GM19193 (cell line): ENCODE data around the gene CENPL.

Experiments
- POLR2A ChIP-seq: IDR thresholded peaks from 4 replicates; pipeline ENCODE4 v1.6.1; 2011; ENCODE audit not compliant: insufficient read depth, insufficient read length; ENCODE audit errors: extremely low read depth

Gene CENPL, protein sequence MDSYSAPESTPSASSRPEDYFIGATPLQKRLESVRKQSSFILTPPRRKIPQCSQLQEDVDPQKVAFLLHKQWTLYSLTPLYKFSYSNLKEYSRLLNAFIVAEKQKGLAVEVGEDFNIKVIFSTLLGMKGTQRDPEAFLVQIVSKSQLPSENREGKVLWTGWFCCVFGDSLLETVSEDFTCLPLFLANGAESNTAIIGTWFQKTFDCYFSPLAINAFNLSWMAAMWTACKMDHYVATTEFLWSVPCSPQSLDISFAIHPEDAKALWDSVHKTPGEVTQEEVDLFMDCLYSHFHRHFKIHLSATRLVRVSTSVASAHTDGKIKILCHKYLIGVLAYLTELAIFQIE

DNA sequence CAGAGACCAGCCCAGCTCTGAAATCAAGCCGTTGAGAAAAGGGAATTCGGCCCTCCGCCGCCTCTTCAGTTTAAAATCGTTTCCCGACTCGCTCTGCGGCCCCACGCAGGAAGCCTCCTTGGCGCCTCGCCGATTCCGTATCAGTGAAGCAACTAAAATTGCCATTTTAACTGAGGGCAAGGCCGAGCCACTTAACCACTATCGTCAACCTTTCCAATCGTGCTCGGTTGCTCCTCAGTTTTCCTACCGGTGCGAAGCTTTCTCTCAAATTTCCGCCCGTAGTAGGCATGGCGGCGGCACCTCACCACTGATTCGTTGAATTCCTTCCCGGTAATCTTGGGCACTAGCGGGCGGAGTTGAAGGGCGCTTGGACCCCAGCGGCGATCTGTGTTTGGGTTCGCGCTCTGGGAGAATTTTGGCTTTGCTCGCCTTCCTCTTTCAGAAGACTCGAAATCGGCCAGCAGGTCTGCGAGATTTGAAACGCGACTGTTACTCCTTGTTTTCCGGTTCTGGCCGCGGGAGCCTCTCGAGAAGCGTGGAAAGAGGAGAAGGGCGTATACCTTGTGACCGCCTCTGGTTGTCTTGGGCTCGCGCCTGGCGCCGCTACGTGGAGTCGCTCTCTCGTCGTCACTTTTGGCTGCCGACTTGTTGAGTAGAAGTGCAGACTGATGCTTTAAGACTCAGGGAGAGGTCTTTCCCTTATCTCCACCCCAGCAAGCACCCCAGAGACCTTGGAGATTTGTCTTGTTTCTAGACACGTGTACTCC lies at the start of gene CENPL, which contains the start of gene DARS2:
TSS of gene CENPL (minus strand) at position 569 of the 767 bp plus-strand sequence. CDS start 13,584 bp downstream, outside the sequence.
TSS of gene DARS2 (plus strand) at position 359 of the 767 bp plus-strand sequence. CDS start 557 bp downstream, outside the sequence.
- peak; percentile 70 for TF ChIP-seq POLR2A

GRCh38 chr1:173871500-173871899 lies 46.8 kb upstream of the CENPL start:
- TF ChIP-seq POLR2A: no peak

DNA sequence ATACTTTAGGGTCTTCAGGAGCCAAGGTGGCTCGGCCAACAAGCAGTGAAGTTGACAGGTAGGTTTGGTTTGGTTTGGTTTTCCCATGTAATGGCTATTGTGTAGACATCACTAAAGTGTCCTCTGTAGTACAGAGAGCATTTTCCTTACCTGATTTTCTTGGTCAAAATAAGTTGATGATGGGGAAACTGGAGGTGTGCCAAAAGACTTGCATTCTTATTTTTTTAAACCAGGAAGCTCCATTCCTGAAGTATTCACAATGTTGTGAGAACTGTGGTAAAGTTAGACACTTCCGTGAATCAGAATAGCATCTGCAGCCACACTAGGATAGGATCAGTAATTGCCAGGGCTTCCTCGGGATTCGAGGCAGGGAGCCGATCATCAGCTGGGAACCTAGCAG lies 46.4 kb upstream of the CENPL start:
- TF ChIP-seq POLR2A: no peak

DNA sequence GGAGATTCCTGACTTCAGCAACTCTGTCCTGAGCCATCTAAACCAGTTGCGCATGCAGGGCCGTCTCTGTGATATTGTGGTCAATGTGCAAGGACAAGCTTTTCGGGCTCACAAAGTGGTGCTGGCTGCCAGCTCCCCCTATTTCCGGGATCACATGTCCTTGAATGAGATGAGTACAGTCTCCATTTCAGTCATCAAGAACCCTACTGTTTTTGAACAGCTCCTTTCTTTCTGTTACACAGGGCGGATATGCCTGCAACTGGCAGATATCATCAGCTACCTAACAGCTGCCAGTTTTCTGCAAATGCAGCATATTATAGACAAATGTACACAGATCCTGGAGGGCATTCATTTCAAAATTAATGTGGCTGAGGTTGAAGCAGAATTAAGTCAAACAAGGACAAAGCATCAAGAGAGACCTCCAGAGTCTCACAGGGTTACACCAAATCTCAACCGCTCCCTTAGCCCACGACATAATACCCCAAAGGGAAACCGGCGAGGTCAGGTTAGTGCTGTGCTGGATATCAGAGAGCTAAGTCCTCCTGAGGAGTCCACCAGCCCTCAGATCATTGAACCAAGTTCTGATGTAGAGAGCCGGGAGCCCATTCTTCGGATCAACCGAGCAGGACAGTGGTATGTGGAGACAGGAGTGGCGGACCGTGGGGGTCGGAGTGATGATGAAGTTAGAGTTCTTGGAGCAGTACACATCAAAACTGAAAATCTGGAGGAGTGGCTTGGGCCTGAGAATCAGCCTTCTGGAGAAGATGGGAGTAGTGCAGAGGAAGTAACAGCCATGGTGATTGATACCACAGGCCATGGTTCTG lies 45.8 kb upstream of the CENPL start:
- TF ChIP-seq POLR2A: peak; percentile 63

- no peak for TF ChIP-seq POLR2A
These were observed 44.3 kb upstream of the CENPL start for GRCh38 chr1:173869021-173869359.

DNA sequence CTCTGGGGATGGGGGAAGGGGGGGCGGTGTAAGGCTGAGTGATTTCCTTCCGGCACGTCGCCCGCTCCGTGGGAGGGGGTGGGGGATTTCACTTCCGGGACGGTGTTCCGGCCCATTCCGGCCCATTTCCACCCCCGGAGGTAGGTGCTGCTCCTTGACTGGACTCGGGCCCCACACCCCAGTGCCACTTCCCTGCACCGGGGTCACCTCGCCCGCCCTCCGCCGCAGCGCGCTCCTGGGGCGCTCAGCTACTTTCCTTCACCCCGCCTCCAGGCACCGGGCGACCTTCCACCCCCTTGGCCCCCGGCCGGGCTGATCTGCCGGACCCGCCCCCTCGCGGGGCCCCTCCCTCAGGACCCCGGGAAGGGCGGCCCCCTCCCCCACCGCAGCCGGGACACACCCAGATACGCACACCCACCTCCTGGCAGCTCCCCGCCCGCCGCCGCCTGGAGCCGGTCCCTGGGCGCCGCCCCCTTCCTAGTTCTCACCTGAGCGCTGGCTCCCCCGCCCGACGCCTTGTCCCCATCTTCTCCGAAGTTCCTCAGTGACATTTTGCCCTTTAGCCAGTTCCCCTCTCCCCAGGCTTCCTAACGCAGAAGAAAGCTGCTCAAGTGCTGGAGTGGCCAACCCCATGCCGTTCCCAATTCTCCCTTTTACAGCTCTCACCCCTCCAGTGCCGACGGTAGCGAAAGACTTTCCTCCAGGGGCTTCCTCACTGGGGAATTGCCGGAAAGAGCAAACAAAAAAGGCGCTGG lies 43.8 kb upstream of the CENPL start, which contains the start of gene ZBTB37:
TSS of gene ZBTB37 (plus strand) at position 115 of the 755 bp plus-strand sequence. CDS start 1,846 bp downstream, outside the sequence.
- no peak for TF ChIP-seq POLR2A

GRCh38 chr1:173867753-173868265 lies 43.1 kb upstream of the CENPL start, which contains the start of gene GAS5:
TSS of gene GAS5 (minus strand) at chr1:173867989.
- TF ChIP-seq POLR2A: peak; percentile 100

DNA sequence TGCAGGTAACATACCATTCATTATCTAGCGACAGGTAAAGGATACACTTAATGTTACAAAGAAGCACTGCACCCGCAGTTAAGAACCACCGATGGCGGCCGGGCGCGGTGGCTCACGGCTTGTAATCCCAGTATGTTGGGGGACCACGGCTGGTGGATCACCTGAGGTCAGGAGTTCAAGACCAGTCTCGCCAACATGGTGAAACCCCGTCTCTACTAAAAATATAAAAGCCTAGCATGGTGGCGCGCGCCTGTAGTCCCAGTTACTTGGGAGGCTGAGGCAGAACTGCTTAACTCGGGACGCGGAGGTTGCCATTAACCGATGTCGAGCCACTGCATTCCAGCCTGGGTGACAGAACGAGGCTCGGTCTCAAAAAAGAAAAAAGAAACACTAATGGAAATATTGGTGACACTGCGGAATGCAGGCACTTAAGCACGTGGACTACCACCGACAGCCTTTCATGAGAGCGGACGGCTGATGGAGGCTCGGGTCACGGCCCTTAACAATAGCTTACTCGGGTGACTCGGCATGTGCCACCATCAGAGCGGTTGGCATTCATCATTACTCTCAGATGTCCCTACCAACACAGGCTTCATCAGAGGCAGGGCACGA lies 42.6 kb upstream of the CENPL start:
- no peak for TF ChIP-seq POLR2A

GRCh38 chr1:173866413-173867115 lies 41.9 kb upstream of the CENPL start:
- TF ChIP-seq POLR2A: no peak

- no peak for TF ChIP-seq POLR2A
These were observed 40.9 kb upstream of the CENPL start for GRCh38 chr1:173865468-173866164.

GRCh38 chr1:173864179-173864867 lies 39.6 kb upstream of the CENPL start:
- no peak for TF ChIP-seq POLR2A
